Muscle of leg (tissue), 11 donors: ENCODE data around the gene RAB7B. TPM values are rescaled to one million over a fixed set of nuclear protein-coding genes. Genes with fewer than 3 reads are reported as not detected.

ENCODE experiments used
- DNase-seq: peaks from one replicate; pipeline ENCODE4 v3.0.0; 2013
- H3K27ac ChIP-seq: one replicate; pipeline ENCODE4 v1.5.1; 2013; ENCODE audit warnings: mild to moderate bottlenecking, low read length, control low read depth
- H3K27me3 ChIP-seq: one replicate; pipeline ENCODE4 v1.6.1; 2013; ENCODE audit warnings: low read length; ENCODE audit not compliant: control insufficient read depth, insufficient read depth
- H3K36me3 ChIP-seq: one replicate; pipeline ENCODE4 v1.6.1; 2013; ENCODE audit warnings: low read length; ENCODE audit not compliant: control insufficient read depth, insufficient read depth
- H3K4me1 ChIP-seq: one replicate; pipeline ENCODE4 v1.6.1; 2013; ENCODE audit warnings: low read length; ENCODE audit not compliant: control insufficient read depth, insufficient read depth
- H3K4me3 ChIP-seq: one replicate; pipeline ENCODE4 v1.5.1; 2013; ENCODE audit warnings: low read length, control low read depth
- H3K9me3 ChIP-seq: replicated peaks from 2 replicates; pipeline ENCODE4 v1.6.1; 2013; ENCODE audit warnings: low read depth, low read length; ENCODE audit not compliant: control insufficient read depth
- WGBS: methylation state at CpG from one replicate; pipeline ENCODE4 v1.1.5; 2013; ENCODE audit warnings: missing lambda C conversion rate; ENCODE audit not compliant: insufficient coverage; 5-methylcytosine and 5-hydroxymethylcytosine counted together
- polyA plus RNA-seq, 8 donors: library from polyadenylated mRNA; unstranded; fragments of 120-200 nt; gene quantifications; one replicate each; pipeline versions ENCODE4 v1.2.1 to v1.2.3, GENCODE V29; 2013; ENCODE audit warnings: inconsistent platforms in 1 of 8, low replicate concordance in 1 of 8; ENCODE audit not compliant: insufficient read length in 8 of 8, insufficient read depth in 1 of 8
- total RNA-seq: library from RNA; stranded (reverse); fragments of 120-200 nt; gene quantifications from one replicate; pipeline ENCODE4 v1.2.4, GENCODE V29; 2013

Gene RAB7B
- total and polyA plus RNA-seq, 9 donors, result 8.6 to 13.5 (median 10.6) TPM

GRCh38 chr1:206025283-206025820 lies 22.2 kb upstream of the RAB7B start:
- H3K4me3 ChIP-seq, result no peak overlapping the region
- no peak for DNase-seq
- WGBS, result 50% methylated on average over 1 of the region's 3 CpGs
- no peak overlapping the region for H3K27ac ChIP-seq
- H3K36me3 ChIP-seq, result no peaks in the 10 kb centered on the region
- H3K27me3 ChIP-seq, result no peaks in the 10 kb centered on the region
- H3K9me3 ChIP-seq, result no peaks in the 10 kb centered on the region
- H3K4me1 ChIP-seq, result no peaks in the 10 kb centered on the region

- Histone ChIP-seq H3K27ac (no peak within 1 kb of the TSS), H3K9me3 (no peaks in the 10 kb centered on the region), H3K4me3 (no peak within 1 kb of the TSS), H3K36me3 (no peaks in the 10 kb centered on the region), H3K27me3 (no peaks in the 10 kb centered on the region), H3K4me1 (no peaks in the 10 kb centered on the region)
- 91% methylated on average over 7 of the region's 11 CpGs for WGBS
- DNase-seq, result no peak
Observed at GRCh38 chr1:206023695-206024094, 20.5 kb upstream of the RAB7B start, which contains the start of gene CTSE. Gene CTSE, minus strand, starts transcription at chr1:206023895. Its CDS starts 104 bp downstream, at chr1:206023791.

- no peak for DNase-seq
- Histone ChIP-seq H3K27me3 (no peaks in the 10 kb centered on the region), H3K36me3 (no peaks in the 10 kb centered on the region), H3K4me3 (no peak overlapping the region), H3K9me3 (no peaks in the 10 kb centered on the region), H3K27ac (no peak overlapping the region), H3K4me1 (no peaks in the 10 kb centered on the region)
- WGBS, result 71% methylated on average over 3 of the region's 7 CpGs
Observed at GRCh38 chr1:206022766-206023165, 19.6 kb upstream of the RAB7B start.

- H3K27me3 ChIP-seq, result no peaks in the 10 kb centered on the region
- H3K9me3 ChIP-seq, result no peaks in the 10 kb centered on the region
- WGBS, result 88% methylated on average over 2 of the region's 4 CpGs
- no peak overlapping the region for H3K4me3 ChIP-seq
- no peak overlapping the region for H3K27ac ChIP-seq
- H3K4me1 ChIP-seq, result no peaks in the 10 kb centered on the region
- no peak for DNase-seq
- no peaks in the 10 kb centered on the region for H3K36me3 ChIP-seq
Observed at GRCh38 chr1:206021626-206022365, 18.6 kb upstream of the RAB7B start.

GRCh38 chr1:206021008-206021625 lies 17.9 kb upstream of the RAB7B start:
- H3K9me3 ChIP-seq, result no peaks in the 10 kb centered on the region
- DNase-seq, result no peak
- H3K36me3 ChIP-seq, result no peaks in the 10 kb centered on the region
- H3K27ac ChIP-seq, result no peak overlapping the region
- no peaks in the 10 kb centered on the region for H3K4me1 ChIP-seq
- 86% methylated on average over 8 of the region's 9 CpGs for WGBS
- no peaks in the 10 kb centered on the region for H3K27me3 ChIP-seq
- no peak overlapping the region for H3K4me3 ChIP-seq

- no peak overlapping the region for H3K27ac ChIP-seq
- no peaks in the 10 kb centered on the region for H3K4me1 ChIP-seq
- WGBS, result 92% methylated on average over 4 of the region's 4 CpGs
- no peaks in the 10 kb centered on the region for H3K36me3 ChIP-seq
- DNase-seq, result no peak
- no peak overlapping the region for H3K4me3 ChIP-seq
- H3K27me3 ChIP-seq, result no peaks in the 10 kb centered on the region
- H3K9me3 ChIP-seq, result no peaks in the 10 kb centered on the region
Observed at GRCh38 chr1:206020393-206021007, 17.3 kb upstream of the RAB7B start.

GRCh38 chr1:206015071-206015470 lies 11.9 kb upstream of the RAB7B start:
- no peak overlapping the region for H3K4me3 ChIP-seq
- no peaks in the 10 kb centered on the region for H3K27me3 ChIP-seq
- H3K9me3 ChIP-seq, result no peaks in the 10 kb centered on the region
- peaks cover 13% of the 10 kb centered on the region for H3K4me1 ChIP-seq
- WGBS, result no CpG with 5 or more reads among the region's 1 CpG
- DNase-seq, result no peak
- H3K27ac ChIP-seq, result no peak overlapping the region
- H3K36me3 ChIP-seq, result no peaks in the 10 kb centered on the region

GRCh38 chr1:206014601-206015000 lies 11.4 kb upstream of the RAB7B start:
- 50% methylated on average over 1 of the region's 5 CpGs for WGBS

GRCh38 chr1:206013026-206013795 lies 10.0 kb upstream of the RAB7B start:
- H3K4me3 ChIP-seq, result no peak overlapping the region
- H3K4me1 ChIP-seq, result peaks cover 14% of the 10 kb centered on the region
- 75% methylated on average over 3 of the region's 6 CpGs for WGBS
- H3K36me3 ChIP-seq, result no peaks in the 10 kb centered on the region
- H3K27ac ChIP-seq, result no peak overlapping the region
- no peaks in the 10 kb centered on the region for H3K9me3 ChIP-seq
- DNase-seq, result no peak
- no peaks in the 10 kb centered on the region for H3K27me3 ChIP-seq

More at GRCh38 chr1:206014601-206015000, 11.4 kb upstream of the RAB7B start:
- H3K27ac ChIP-seq, result no peak overlapping the region
- H3K9me3 ChIP-seq, result no peaks in the 10 kb centered on the region
- no peaks in the 10 kb centered on the region for H3K27me3 ChIP-seq
- no peaks in the 10 kb centered on the region for H3K36me3 ChIP-seq
- no peak for DNase-seq
- peaks cover 14% of the 10 kb centered on the region for H3K4me1 ChIP-seq
- H3K4me3 ChIP-seq, result no peak overlapping the region
